Measurements from ENCODE around the gene SLC2A2.
A peak's percentile ranks its signal among the peaks of the same experiment; 100 is the strongest.

SLC2A2 gene

DNA sequence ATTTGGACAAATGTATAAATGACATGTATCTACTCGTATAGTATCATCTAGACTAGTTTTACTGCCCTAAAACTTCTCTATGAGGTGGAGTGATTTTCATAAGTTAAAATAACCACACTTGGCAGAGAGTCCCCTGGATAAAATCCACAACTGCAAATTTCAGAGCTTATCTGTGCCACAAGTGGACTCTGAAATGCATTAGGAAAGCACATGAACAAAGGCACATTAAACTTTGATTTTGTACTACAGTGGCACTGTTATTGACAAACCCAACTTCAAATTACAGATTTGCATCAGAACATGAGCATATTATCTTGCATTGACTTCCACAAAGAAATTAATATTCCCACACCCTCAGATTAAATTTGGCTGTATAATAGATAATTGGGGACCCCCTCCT is 60.0 kb downstream of the SLC2A2 start:
- in situ Hi-C loops (cut with MboI; ENCODE audit: low sequenced_read_pairs, unreplicated experiment) = loop anchor here (10.0 kb wide), 1 partner anchor 598 kb away; no protein-coding TSS in a partner anchor
- TF ChIP-seq CTCF (IDR thresholded peaks at IDR 0.05; ENCODE audit: borderline replicate concordance, control extremely low read depth, extremely low read depth, insufficient read depth, missing control alignments) = no peak

GRCh38 chr3:170962411-170962810 is 64.1 kb downstream of the SLC2A2 start:
- TF ChIP-seq CTCF (IDR thresholded peaks at IDR 0.05; ENCODE audit: borderline replicate concordance, control extremely low read depth, extremely low read depth, insufficient read depth, missing control alignments) = no peak
- in situ Hi-C loops (cut with MboI; ENCODE audit: low sequenced_read_pairs, unreplicated experiment) = loop anchor here (10.0 kb wide), 1 partner anchor 602 kb away; no protein-coding TSS in a partner anchor
- DNase-seq (ENCODE audit: low spot score) = no peak

More for the DNA sequence above, 60.0 kb downstream of the SLC2A2 start:
- no peak for DNase-seq (ENCODE audit: low spot score)

DNA sequence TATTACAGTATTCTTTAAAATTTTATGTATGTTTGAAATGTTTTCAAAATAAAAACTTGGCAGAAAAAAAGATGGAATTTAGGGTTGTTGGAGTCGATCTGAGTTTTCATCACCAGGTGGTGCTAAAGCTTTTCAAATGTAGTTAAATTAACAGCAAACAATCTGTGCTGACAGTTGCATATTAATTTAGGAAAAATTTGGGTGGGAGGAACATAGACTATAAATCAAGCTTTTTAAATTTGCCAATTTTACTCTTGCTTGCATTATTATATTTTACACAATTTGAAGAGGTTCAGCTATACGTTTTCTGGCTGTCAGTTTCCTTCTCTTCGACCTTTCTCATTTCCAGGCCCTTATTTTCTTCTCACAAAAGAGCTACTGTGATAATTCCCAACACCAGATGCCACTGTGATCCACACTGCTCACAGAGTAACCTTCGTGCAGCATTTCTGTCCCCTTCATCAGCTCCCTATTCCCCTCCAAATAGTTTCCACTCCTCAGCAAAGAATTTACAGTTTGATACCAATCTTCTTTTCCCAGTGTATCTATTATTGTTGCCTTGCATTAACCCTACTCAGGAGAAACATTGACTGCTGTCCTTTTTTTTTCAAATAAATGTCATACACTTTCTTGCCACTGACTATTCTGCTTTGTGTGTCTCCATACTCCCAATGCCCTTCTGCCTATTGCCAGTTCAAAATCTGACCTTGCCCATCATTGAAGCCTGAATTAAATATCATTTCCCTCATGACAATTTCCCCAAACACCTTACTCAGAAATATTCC is 64.7 kb downstream of the SLC2A2 start:
- in situ Hi-C loops (cut with MboI; ENCODE audit: low sequenced_read_pairs, unreplicated experiment) = loop anchor here (10.0 kb wide), 1 partner anchor 603 kb away; no protein-coding TSS in a partner anchor
- no peak for DNase-seq (ENCODE audit: low spot score)
- TF ChIP-seq CTCF (IDR thresholded peaks at IDR 0.05; ENCODE audit: borderline replicate concordance, control extremely low read depth, extremely low read depth, insufficient read depth, missing control alignments) = peak; percentile 28

DNA sequence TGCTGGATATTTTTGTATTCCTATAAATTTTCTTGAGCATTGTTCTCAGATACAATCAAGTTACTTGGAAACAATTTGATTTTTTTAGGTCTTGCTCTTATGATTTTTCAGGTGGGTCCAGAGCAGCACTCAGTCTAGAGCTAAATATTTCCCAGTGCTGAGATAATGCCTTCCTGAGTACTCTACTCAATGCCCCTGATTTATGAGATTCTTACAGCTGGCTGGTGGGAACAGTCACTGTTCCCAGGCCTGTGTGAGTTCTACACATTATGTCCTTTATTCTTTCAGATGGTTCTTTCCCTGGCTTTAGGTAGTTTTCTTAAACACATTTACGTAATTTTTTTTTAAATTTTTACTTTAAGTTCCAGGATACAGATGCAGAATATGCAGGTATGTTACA is 67.1 kb downstream of the SLC2A2 start:
- in situ Hi-C loops (cut with MboI; ENCODE audit: low sequenced_read_pairs, unreplicated experiment) = no loop called here
- no peak for DNase-seq (ENCODE audit: low spot score)
- TF ChIP-seq CTCF (IDR thresholded peaks at IDR 0.05; ENCODE audit: borderline replicate concordance, control extremely low read depth, extremely low read depth, insufficient read depth, missing control alignments) = no peak

- no peak for DNase-seq (ENCODE audit: low spot score)
- no peak for TF ChIP-seq CTCF (IDR thresholded peaks at IDR 0.05; ENCODE audit: borderline replicate concordance, control extremely low read depth, extremely low read depth, insufficient read depth, missing control alignments)
- in situ Hi-C loops (cut with MboI; ENCODE audit: low sequenced_read_pairs, unreplicated experiment) = no loop called here
Observed at GRCh38 chr3:170956647-170957046, 69.9 kb downstream of the SLC2A2 start.

DNA sequence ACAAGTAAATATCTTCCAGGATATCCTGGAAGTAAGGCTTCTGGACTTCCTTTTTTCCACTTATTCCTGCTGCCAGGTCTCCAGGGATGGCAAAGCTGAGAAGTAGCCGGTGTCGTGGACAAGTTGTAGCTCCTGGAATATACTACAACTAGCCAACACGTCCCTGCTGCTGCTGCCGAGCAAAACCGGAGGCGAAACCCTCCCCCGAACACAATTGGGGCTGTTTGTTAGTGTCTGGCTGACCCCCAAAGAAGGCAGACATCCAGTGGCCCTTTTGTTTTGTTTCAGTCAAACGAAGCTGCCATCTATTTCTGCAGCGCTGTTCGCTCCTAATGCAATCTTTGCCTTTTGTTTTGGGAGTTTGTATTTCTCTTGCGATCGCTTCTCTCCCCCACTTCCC is 72.8 kb downstream of the SLC2A2 start:
- DNase-seq (ENCODE audit: low spot score) = no peak
- in situ Hi-C loops (cut with MboI; ENCODE audit: low sequenced_read_pairs, unreplicated experiment) = no loop called here
- no peak for TF ChIP-seq CTCF (IDR thresholded peaks at IDR 0.05; ENCODE audit: borderline replicate concordance, control extremely low read depth, extremely low read depth, insufficient read depth, missing control alignments)

All from GM13976 (cell line).